GM23338 (cell line): ENCODE results near the gene PAIP2B.

Experiments
- CREB1 ChIP-seq: fragments of 250-450 bp; sonication (Bioruptor Pico); IDR thresholded peaks from 2 replicates; pipeline ENCODE4 v1.5.0; 2020; ENCODE audit warnings: low read depth, mild to moderate bottlenecking, moderate library complexity
- CTCF ChIP-seq, 2 experiments: fragments of 200-600 bp in 1 of 2; sonication (generic) in 1 of 2; conservative IDR thresholded peaks; 2 replicates each; pipeline versions ENCODE4 v1.5.1 to v1.6.1; 2016 to 2017; ENCODE audit warnings: antibody characterized with exemption in 2 of 2, low read depth in 2 of 2, mild to moderate bottlenecking in 2 of 2, moderate library complexity in 1 of 2
- EZH2 ChIP-seq: fragments of 200-600 bp; sonication (generic); IDR thresholded peaks from one replicate; pipeline ENCODE4 v1.8.0; 2017; ENCODE audit warnings: antibody characterized with exemption, mild to moderate bottlenecking, low read depth; ENCODE audit not compliant: unreplicated experiment
- POLR2AphosphoS5 ChIP-seq: IDR thresholded peaks from 2 replicates; pipeline ENCODE4 v1.6.1; 2016; ENCODE audit warnings: antibody characterized with exemption, low read depth
- TF ChIP-seq, protein P1 (sequence below): fragments of 250-450 bp; sonication (Bioruptor Pico); IDR thresholded peaks from 2 replicates; pipeline ENCODE4 v1.5.0; 2020; ENCODE audit warnings: mild to moderate bottlenecking, moderate library complexity

GRCh38 chr2:71143782-71144181 is 83.1 kb downstream of the PAIP2B start:
- no peak for TF ChIP-seq CTCF (conservative IDR thresholded peaks at IDR 0.05; ENCODE audit: low read depth in 2 of 2)
- no peak for TF ChIP-seq EZH2
- no peak for TF ChIP-seq CREB1
- no peak for TF ChIP-seq POLR2AphosphoS5
- TF ChIP-seq, protein P1, sequence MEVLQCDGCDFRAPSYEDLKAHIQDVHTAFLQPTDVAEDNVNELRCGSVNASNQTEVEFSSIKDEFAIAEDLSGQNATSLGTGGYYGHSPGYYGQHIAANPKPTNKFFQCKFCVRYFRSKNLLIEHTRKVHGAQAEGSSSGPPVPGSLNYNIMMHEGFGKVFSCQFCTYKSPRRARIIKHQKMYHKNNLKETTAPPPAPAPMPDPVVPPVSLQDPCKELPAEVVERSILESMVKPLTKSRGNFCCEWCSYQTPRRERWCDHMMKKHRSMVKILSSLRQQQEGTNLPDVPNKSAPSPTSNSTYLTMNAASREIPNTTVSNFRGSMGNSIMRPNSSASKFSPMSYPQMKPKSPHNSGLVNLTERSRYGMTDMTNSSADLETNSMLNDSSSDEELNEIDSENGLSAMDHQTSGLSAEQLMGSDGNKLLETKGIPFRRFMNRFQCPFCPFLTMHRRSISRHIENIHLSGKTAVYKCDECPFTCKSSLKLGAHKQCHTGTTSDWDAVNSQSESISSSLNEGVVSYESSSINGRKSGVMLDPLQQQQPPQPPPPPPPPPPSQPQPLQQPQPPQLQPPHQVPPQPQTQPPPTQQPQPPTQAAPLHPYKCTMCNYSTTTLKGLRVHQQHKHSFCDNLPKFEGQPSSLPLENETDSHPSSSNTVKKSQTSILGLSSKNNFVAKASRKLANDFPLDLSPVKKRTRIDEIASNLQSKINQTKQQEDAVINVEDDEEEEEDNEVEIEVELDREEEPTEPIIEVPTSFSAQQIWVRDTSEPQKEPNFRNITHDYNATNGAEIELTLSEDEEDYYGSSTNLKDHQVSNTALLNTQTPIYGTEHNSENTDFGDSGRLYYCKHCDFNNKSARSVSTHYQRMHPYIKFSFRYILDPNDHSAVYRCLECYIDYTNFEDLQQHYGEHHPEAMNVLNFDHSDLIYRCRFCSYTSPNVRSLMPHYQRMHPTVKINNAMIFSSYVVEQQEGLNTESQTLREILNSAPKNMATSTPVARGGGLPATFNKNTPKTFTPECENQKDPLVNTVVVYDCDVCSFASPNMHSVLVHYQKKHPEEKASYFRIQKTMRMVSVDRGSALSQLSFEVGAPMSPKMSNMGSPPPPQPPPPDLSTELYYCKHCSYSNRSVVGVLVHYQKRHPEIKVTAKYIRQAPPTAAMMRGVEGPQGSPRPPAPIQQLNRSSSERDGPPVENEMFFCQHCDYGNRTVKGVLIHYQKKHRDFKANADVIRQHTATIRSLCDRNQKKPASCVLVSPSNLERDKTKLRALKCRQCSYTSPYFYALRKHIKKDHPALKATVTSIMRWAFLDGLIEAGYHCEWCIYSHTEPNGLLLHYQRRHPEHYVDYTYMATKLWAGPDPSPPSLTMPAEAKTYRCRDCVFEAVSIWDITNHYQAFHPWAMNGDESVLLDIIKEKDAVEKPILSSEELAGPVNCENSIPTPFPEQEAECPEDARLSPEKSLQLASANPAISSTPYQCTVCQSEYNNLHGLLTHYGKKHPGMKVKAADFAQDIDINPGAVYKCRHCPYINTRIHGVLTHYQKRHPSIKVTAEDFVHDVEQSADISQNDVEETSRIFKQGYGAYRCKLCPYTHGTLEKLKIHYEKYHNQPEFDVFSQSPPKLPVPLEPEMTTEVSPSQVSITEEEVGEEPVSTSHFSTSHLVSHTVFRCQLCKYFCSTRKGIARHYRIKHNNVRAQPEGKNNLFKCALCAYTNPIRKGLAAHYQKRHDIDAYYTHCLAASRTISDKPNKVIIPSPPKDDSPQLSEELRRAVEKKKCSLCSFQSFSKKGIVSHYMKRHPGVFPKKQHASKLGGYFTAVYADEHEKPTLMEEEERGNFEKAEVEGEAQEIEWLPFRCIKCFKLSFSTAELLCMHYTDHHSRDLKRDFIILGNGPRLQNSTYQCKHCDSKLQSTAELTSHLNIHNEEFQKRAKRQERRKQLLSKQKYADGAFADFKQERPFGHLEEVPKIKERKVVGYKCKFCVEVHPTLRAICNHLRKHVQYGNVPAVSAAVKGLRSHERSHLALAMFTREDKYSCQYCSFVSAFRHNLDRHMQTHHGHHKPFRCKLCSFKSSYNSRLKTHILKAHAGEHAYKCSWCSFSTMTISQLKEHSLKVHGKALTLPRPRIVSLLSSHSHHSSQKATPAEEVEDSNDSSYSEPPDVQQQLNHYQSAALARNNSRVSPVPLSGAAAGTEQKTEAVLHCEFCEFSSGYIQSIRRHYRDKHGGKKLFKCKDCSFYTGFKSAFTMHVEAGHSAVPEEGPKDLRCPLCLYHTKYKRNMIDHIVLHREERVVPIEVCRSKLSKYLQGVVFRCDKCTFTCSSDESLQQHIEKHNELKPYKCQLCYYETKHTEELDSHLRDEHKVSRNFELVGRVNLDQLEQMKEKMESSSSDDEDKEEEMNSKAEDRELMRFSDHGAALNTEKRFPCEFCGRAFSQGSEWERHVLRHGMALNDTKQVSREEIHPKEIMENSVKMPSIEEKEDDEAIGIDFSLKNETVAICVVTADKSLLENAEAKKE (CRISPR knock-in tag): no peak
